A172 (cell line): ENCODE data around the gene SLTM. TPM values are rescaled to one million over a fixed set of nuclear protein-coding genes. Genes with fewer than 3 reads are reported as not detected.
"Not testable (repeated sequence)": the region's sequence is repeated elsewhere in the genome, so short reads cannot be mapped to it uniquely, and the experiment has no call there.

Experiments
- DNase-seq: peaks from one replicate; pipeline ENCODE4 v3.0.0-alpha.2; 2015; ENCODE audit warnings: low spot score
- total RNA-seq: library from RNA; depleted of rRNA; stranded (reverse); fragments of >200 nt; shearing (Covaris generic); gene quantifications from 2 replicates; pipeline ENCODE4 v1.2.3, GENCODE V29; 2014

SLTM gene
- total RNA-seq, 1 experiment from 2014 or later, result 74.0 TPM

DNA sequence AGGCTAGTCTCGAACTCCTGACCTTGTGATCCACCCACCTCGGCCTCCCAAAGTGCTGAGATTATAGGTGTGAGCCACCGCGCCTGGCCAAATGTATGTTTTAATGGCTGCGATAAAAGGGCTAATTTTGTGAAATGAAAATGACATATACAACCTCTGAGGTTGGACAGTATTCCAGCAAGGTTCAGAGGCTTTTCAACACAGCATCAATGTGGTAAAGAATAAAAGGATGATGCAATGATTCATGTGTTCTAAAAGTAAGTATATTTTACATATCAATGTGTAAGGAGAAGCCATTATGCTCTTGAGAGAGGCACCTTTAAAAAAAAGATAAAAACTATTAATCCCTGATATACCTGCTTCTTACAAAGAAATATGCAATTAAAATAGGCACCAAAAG lies 6.7 kb downstream of the SLTM start:
- DNase-seq, result no peak

DNA sequence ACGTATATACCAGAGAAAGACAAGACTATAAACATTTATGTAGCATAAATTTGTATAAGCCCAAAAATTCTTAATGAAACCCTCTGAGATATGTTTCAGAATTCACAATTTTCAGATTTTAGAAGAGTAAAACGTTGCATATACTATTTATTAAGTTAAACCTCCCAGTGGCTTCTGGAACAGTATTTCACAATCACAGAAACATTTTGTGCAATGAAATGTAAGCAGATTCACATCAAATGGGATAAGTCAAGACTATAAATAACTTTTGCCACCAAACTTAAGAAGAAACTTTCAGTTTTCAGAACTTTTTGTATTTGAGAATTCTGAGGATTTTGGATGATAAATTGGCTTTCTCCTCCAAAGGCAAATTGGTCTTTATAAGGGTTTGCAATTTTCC lies 9.2 kb downstream of the SLTM start:
- DNase-seq, result no peak

- DNase-seq, result no peak
Measured at GRCh38 chr15:58923696-58924300, 9.7 kb downstream of the SLTM start.

- DNase-seq, result no peak
Measured at GRCh38 chr15:58923284-58923683, 10.2 kb downstream of the SLTM start.

GRCh38 chr15:58921267-58921790 lies 12.2 kb downstream of the SLTM start:
- DNase-seq, result no peak

DNA sequence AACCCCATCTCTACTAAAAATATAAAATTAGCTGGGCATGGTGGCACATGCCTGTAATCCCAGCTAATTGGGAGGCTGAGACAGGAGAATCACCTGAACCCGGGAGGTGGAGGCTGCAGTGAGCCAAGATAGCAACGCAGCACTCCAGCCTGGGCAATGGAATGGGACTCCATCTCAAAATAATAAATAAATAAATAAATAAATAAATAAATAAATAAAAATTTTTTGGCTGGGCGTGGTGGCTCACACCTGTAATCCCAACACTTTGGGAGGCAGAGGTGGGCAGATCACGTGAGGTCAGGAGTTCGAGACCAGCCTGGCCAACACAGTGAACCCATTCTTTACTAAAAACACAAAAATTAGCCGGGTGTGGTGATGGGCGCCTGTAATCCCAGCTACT lies 13.0 kb downstream of the SLTM start:
- DNase-seq, result not testable (repeated sequence)

GRCh38 chr15:58919232-58919631 lies 14.2 kb downstream of the SLTM start:
- no peak for DNase-seq

DNA sequence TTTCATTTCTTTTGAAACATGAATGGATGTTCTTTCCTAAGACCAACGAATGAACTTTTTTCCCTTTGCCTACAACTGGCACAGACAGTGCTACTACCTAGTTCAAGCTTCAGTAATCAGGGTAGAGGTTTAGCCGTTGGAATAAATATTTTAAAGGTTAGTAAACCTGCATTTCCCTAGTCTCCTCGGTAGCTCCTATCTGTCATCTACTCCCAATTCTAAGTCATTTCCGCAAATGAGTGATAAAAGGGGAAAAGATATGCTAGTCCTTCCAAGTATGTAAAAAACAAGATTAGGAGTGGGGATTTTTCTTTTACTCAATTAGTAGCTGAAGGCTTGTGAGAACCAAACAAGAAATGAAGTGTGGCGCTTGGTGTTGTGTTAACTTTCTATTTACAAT lies 15.2 kb downstream of the SLTM start:
- DNase-seq, result peak; percentile 28

- DNase-seq, result not testable (repeated sequence)
Measured at GRCh38 chr15:58917613-58918129, 15.8 kb downstream of the SLTM start.

GRCh38 chr15:58916962-58917361 lies 16.5 kb downstream of the SLTM start:
- DNase-seq, result no peak

DNA sequence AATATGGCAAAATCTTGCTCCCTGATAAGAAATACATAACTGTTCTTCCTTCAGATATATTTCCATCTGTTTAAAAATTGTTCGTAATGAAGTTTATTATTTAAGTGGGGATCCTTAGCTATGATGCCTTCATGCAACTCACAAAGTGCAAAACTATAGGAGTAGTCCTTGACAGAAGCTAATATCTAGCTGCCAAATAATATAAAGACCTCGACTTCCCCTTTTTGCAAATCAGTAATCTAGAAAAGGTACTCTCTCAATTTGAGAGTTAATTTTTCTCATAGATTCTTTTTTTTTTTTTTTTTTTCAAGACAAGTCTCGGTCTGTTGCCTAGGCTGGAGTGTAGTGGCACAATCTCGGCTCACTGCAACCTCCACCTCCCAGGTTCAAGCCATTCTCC lies 23.0 kb downstream of the SLTM start:
- DNase-seq, result no peak

- DNase-seq, result no peak
Measured at GRCh38 chr15:58909616-58910015, 23.9 kb downstream of the SLTM start.

DNA sequence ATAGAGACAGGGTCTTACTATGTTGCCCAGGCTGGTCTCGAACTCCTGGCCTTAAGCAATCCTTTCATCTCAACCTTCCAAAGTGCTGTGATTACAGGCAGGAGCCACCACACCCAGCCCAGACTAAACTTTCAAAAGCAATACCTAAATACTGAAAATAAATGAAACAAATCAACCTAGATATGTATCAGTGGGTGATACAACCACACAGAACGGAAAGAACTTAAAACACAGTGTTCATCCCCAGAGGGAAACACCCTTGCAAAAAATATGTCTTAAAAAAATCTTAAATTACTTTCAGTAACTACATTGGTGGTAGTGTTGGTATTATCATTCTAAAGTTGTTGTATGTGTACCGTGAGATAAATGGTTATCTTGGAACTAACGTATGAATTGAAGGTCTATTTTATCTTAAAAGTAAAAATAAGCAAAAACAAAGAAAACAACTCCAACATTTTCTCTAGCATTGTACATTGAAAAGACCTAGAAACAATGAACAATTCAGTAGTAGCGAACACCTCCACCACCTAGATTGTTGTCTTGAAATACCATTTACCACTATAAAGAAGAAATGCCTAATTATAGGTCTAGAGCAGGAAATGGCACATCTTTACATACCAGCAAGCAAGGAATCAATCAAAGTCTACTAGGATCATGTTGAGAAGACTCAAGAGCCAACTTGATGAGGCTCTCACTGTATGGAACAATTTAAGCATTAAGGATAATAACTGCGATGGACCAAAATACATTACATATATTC lies 24.7 kb downstream of the SLTM start:
- DNase-seq, result no peak

DNA sequence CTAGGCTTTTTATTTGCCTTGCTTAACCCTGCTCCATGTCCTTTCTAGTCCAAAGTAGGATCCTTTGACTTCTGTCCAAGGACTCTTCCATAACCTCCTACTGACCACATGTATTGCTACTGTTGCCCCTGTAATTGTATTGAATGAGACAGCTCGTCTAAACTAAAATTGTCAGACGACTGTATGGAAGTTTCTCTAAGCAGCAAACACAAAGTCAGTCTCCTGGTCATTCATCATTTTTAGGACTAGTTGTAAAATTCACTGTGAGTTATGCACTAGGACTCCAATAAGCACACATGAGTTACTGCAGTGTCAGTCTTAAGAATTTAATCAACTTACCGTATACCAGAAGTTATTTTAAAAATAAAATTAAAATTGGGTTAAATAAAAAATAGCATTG lies 32.8 kb downstream of the SLTM start:
- no peak for DNase-seq

DNA sequence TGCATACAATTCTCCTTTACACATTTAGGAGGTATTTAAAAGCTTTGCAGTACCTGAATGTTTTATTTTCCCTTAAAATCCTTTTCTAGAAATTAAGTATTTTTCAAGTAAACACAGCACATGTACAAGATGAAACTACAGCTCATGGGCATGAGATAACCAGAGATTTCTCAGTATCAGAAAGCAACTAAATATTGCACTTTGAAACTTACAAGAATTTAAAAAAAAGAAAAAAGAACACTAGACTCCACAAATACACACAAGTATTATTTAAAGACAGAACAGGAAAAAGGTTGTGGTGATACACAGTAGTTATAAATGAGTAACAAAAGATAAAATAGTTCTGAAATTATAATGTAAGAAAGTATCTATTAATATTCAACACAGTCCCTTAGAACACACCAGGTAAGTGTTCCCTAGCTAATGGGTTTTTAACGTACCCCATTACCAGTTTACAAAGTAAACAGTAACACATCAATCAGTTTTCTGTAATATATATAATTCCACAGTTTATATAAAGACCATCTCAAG lies 35.3 kb downstream of the SLTM start:
- no peak for DNase-seq

GRCh38 chr15:58889363-58889762 lies 44.1 kb downstream of the SLTM start:
- DNase-seq, result no peak

DNA sequence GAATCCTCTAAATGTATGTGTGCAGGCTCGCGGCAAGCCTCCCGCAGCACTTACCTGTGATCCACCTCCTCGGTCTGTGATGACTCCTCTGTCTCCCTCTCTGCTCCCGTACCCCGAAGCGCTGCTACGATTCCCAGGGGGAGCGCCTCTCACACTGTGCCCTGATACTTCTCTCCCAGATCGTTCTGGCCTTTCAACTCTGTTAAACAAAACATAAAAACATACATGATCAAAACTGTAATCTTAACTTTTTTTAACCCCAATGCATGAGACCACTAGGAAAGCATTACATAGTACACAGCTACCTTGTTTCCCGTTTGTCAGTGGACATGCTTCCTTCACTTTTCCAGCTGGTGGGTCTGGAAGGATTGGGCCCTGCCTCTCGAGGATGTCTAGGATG lies 46.6 kb downstream of the SLTM start:
- DNase-seq, result no peak

GRCh38 chr15:58883926-58884325 lies 49.6 kb downstream of the SLTM start:
- DNase-seq, result not testable (repeated sequence)

DNA sequence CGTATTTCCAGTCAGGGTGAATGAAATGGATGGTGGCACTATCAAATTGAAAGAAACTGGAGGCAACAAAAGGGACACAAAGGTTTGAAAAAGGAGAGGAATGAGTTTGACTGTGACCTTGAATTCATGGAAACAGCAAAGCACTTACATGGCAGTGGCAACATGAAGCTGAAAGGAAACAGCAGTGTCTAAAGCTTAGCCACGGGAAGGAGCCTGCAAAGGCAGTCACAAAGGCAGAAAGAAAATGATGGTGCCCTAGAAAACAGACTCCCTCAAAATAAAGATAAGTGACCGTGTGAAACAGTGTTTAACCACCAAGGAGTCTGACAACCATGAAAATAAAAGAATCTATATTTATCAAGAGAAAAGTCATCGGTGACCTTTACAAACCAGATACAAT lies 51.2 kb downstream of the SLTM start:
- no peak for DNase-seq

- DNase-seq, result no peak
Measured at GRCh38 chr15:58880320-58880719, 53.2 kb downstream of the SLTM start.

DNA sequence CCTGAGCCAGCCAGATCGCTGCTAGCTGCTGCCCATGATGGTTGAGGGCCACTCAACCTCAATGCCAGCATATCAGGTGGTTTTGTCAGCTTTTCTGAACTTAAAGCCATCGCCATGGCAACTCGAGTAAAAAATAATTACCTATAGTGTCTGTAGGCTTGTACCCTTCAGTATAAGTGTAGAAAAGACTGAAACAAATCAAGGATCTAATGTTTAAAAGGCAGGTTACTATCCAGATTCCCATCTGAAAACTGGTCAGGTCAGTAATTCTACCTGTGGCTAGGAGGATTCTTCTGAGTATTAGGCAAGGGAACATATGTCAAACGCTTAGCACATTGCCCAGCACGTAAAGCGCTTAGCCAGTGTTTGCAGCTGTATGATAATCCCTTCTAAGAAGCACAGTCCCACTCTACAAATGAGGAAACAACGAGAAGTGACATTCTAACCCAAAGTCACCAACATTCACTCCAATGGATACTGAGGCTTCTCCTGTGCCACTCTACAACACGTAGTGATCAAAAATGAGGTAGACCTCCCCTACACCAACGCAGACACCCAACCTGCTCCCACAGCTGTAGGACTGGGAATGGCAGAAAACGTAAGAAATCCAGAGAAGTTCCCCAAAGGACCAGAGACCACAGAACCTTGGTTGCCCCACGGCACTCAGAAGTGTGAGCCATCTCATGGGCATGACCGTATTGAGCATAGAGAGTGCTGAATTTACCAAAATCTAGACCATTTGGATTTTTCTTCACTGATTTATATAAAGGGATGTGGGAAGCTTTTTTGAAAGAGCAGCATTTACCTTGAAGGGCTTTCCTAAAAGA lies 55.3 kb downstream of the SLTM start:
- DNase-seq, result no peak
